Measurements from ENCODE around the gene TRMT10A. TPM values are rescaled to one million over a fixed set of nuclear protein-coding genes. Genes with fewer than 3 reads are reported as not detected.

The TRMT10A gene
- total and polyA plus RNA-seq, 10 of the 15 experiments (the other 5 are each of a cell fraction or from before 2014, with no cell fraction given), result 4.5 to 13.4 (median 9.2) TPM

DNA sequence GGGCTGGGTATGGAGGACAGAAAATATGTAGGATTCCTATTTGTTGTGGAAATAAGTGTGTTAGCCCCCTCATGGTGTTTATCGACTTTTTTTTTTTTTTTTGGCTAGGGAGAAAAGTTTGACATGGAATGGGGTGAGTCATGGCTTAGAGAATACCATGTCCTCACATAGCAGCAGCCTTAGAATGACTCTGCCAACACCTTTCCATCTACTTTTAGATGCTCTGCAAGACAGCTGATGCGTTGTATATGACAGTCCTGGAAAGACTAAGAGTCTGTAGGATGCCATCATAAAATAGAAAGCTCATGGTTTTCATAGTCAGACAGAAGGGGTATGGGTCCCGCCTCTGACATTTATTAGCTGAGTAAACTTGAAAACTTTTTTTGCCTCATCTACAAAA is 48.4 kb upstream of the TRMT10A start (continued):
- TF ChIP-seq, protein P1, sequence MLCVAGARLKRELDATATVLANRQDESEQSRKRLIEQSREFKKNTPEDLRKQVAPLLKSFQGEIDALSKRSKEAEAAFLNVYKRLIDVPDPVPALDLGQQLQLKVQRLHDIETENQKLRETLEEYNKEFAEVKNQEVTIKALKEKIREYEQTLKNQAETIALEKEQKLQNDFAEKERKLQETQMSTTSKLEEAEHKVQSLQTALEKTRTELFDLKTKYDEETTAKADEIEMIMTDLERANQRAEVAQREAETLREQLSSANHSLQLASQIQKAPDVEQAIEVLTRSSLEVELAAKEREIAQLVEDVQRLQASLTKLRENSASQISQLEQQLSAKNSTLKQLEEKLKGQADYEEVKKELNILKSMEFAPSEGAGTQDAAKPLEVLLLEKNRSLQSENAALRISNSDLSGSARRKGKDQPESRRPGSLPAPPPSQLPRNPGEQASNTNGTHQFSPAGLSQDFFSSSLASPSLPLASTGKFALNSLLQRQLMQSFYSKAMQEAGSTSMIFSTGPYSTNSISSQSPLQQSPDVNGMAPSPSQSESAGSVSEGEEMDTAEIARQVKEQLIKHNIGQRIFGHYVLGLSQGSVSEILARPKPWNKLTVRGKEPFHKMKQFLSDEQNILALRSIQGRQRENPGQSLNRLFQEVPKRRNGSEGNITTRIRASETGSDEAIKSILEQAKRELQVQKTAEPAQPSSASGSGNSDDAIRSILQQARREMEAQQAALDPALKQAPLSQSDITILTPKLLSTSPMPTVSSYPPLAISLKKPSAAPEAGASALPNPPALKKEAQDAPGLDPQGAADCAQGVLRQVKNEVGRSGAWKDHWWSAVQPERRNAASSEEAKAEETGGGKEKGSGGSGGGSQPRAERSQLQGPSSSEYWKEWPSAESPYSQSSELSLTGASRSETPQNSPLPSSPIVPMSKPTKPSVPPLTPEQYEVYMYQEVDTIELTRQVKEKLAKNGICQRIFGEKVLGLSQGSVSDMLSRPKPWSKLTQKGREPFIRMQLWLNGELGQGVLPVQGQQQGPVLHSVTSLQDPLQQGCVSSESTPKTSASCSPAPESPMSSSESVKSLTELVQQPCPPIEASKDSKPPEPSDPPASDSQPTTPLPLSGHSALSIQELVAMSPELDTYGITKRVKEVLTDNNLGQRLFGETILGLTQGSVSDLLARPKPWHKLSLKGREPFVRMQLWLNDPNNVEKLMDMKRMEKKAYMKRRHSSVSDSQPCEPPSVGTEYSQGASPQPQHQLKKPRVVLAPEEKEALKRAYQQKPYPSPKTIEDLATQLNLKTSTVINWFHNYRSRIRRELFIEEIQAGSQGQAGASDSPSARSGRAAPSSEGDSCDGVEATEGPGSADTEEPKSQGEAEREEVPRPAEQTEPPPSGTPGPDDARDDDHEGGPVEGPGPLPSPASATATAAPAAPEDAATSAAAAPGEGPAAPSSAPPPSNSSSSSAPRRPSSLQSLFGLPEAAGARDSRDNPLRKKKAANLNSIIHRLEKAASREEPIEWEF (IDR thresholded peaks at IDR 0.05; ENCODE audit: insufficient replicate concordance, low read depth, low read length), result no peak
- TF ChIP-seq SIN3A (IDR thresholded peaks at IDR 0.05; ENCODE audit: low read depth, low read length) (no peak), BACH1 (IDR thresholded peaks at IDR 0.05; ENCODE audit: borderline replicate concordance) (no peak), EGR1 (IDR thresholded peaks at IDR 0.05; ENCODE audit: borderline replicate concordance in 1 of 2, low read depth in 2 of 2, low read length in 2 of 2) (no peak), TCF12 (IDR thresholded peaks at IDR 0.05; ENCODE audit: low read depth, low read length) (no peak), NRF1 (conservative IDR thresholded peaks at IDR 0.05; ENCODE audit: low read depth, low read length) (no peak)

DNA sequence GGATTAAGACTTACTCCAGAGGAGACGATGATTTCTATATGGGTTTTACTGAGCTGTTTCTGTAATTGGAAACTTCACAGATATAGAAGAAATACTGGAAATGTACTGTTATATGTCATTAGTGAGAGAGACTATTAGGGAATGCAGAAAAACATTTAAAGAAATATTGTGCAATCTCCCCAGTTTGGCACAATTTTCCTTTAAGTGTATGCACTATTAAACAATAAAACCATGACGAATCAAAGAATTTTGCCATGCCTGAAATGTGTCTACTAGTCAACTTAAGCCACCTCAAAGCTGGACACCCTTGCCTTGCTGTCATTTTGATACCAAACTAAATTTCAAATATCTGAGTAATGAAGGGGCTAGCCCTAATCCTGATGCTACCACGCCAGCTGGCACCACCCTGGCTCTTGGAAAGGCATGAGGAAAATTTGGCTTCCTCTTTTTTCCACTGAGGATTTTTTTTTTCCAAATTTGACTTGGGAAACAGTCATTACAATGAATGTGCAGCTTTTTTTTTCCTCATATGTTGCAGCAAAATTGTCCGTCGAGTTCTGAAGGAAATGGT is 46.9 kb upstream of the TRMT10A start:
- FAIRE-seq, result no peak
- H3K27me3 ChIP-seq (replicated peaks in 1 of 2; ENCODE audit: control insufficient read depth in 2 of 2, insufficient read depth in 2 of 2, low read length in 1 of 2), result no peaks in the 10 kb centered on the region
- CTCF ChIA-PET, result no interaction called here
- TF ChIP-seq, protein P2, sequence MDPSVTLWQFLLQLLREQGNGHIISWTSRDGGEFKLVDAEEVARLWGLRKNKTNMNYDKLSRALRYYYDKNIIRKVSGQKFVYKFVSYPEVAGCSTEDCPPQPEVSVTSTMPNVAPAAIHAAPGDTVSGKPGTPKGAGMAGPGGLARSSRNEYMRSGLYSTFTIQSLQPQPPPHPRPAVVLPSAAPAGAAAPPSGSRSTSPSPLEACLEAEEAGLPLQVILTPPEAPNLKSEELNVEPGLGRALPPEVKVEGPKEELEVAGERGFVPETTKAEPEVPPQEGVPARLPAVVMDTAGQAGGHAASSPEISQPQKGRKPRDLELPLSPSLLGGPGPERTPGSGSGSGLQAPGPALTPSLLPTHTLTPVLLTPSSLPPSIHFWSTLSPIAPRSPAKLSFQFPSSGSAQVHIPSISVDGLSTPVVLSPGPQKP (IDR thresholded peaks at IDR 0.05; ENCODE audit: low read depth, low read length), result no peak
- TF ChIP-seq, protein P3, sequence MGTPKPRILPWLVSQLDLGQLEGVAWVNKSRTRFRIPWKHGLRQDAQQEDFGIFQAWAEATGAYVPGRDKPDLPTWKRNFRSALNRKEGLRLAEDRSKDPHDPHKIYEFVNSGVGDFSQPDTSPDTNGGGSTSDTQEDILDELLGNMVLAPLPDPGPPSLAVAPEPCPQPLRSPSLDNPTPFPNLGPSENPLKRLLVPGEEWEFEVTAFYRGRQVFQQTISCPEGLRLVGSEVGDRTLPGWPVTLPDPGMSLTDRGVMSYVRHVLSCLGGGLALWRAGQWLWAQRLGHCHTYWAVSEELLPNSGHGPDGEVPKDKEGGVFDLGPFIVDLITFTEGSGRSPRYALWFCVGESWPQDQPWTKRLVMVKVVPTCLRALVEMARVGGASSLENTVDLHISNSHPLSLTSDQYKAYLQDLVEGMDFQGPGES (IDR thresholded peaks at IDR 0.05), result no peak
- no peak for TF ChIP-seq FOXM1 (IDR thresholded peaks at IDR 0.05; ENCODE audit: low read depth, low read length)
- TF ChIP-seq NR2F1 (conservative IDR thresholded peaks at IDR 0.05), result no peak
- TF ChIP-seq KLF5 (IDR thresholded peaks at IDR 0.05; ENCODE audit: partially characterized antibody), result no peak
- no peak for TF ChIP-seq SIN3A (IDR thresholded peaks at IDR 0.05; ENCODE audit: low read depth, low read length)
- no peak for TF ChIP-seq IRF4 (IDR thresholded peaks at IDR 0.05; ENCODE audit: low read depth, low read length)
- no peak for TF ChIP-seq CEBPB (IDR thresholded peaks at IDR 0.05; ENCODE audit: borderline replicate concordance in 1 of 2, low read depth in 2 of 2, low read length in 2 of 2)
- TF ChIP-seq ATF7 (IDR thresholded peaks at IDR 0.05; ENCODE audit: low read depth), result no peak
- no peak for TF ChIP-seq IKZF2 (IDR thresholded peaks at IDR 0.05)
- TF ChIP-seq WRNIP1 (IDR thresholded peaks at IDR 0.05; ENCODE audit: borderline replicate concordance, low read depth, low read length), result no peak
- no peak for TF ChIP-seq RCOR1 (conservative IDR thresholded peaks at IDR 0.05; ENCODE audit: low read depth, low read length)

More for the DNA sequence above, 46.9 kb upstream of the TRMT10A start:
- H3K4me3 ChIP-seq, result no peak overlapping the region
- ChIA-PET SMC1A (ENCODE audit: uncharacterized antibody, unreplicated experiment) (no interaction called here), POLR2A (no interaction called here), RAD21 (ENCODE audit: unreplicated experiment) (interaction anchor here (0.6 kb wide), 1 partner anchor 59 kb away, joined by 3 read pairs; no protein-coding TSS in a partner anchor)
- DNase-seq (ENCODE audit: low read depth, low spot score), result no peak
- H3K79me2 ChIP-seq (ENCODE audit: control insufficient read depth, insufficient read depth, low read length), result no peaks in the 10 kb centered on the region
- H3K4me2 ChIP-seq (ENCODE audit: control insufficient read depth, insufficient read depth), result no peak overlapping the region
- intact Hi-C loops (cut with micrococcal nuclease; ENCODE audit: unreplicated experiment), result no loop called here
- no peaks in the 10 kb centered on the region for H4K20me1 ChIP-seq (ENCODE audit: control insufficient read depth, insufficient read depth)
- no TSS peak for BruUV-seq (replicated peaks)
- H3K27ac ChIP-seq (ENCODE audit: control insufficient read depth, insufficient read depth), result no peak overlapping the region
- no peaks in the 10 kb centered on the region for H3K36me3 ChIP-seq (ENCODE audit: control insufficient read depth in 2 of 2, insufficient read depth in 2 of 2, low read length in 1 of 2)
- H3K4me1 ChIP-seq (ENCODE audit: control insufficient read depth, insufficient read depth, low read length), result no peaks in the 10 kb centered on the region
- no peaks in the 10 kb centered on the region for H3K9me3 ChIP-seq (replicated peaks; ENCODE audit: control insufficient read depth, insufficient read depth, low read length)
- WGBS (ENCODE audit: insufficient coverage, insufficient replicate concordance, low lambda C conversion rate, missing lambda C conversion rate), result 40% methylated on average over 5 of the region's 5 CpGs
- no peak for ATAC-seq
- H2AFZ ChIP-seq (ENCODE audit: control insufficient read depth, low read depth, low read length), result no peak overlapping the region
- in situ Hi-C loops (cut with MboI), result no loop called here
- H3K9ac ChIP-seq (ENCODE audit: control insufficient read depth, insufficient read depth, low read length), result no peak overlapping the region
